Measurements from ENCODE around the gene GRPR. TPM values are rescaled to one million over a fixed set of nuclear protein-coding genes. Genes with fewer than 3 reads are reported as not detected.
A peak's percentile ranks its signal among the peaks of the same experiment; 100 is the strongest.
"Not testable (repeated sequence)": the region's sequence is repeated elsewhere in the genome, so short reads cannot be mapped to it uniquely, and the experiment has no call there.

Gene GRPR
- total RNA-seq, 2 donors from 2014 or later: 0.14 to 0.15 TPM

DNA sequence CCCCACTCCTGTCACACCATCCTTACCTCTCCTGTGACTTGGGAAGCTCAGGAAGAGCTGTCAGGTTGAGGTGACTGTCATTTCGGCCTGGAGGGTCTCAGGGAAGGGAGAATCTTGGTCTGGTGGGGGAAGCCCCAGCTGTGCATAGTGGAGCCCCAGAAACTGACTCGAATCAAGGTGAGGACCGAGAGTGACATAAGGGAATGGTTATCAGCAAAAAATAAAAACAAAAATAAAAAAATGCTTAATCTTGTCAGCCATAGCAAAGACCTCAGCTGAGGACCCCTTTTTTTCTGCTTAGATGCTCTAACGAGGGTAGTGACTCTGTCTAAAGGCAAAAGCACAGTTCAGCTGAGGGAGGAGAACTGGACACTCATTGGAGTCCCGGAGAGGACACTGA is 43.8 kb downstream of the GRPR start, which contains the start of gene MAGEB17:
MAGEB17 (plus strand) TSS at position 301 of the 400 bp plus-strand sequence. CDS start 2,902 bp downstream, outside the sequence.
- DNase-seq (no peak), ATAC-seq (no peak)
- intact Hi-C loops (cut with DNase I, micrococcal nuclease): no loop called here

DNA sequence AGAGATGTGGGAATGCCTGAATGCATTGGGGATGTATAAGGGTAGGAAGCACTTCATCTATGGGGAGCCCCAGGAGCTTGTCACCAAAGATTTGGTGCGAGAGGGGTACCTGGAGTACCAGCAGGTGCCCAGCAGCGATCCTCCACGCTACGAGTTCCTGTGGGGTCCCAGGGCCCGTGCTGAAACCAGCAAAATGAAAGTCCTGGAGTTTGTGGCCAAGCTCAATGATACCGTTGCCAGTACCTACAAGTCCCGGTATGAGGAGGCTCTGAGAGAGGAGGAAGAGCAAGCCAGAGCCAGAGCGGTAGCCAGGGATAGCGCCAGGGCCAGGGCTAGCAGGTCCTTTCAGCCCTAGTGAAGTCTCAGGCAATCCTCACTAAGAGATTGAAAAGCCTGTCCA is 47.7 kb downstream of the GRPR start:
- intact Hi-C loops (cut with DNase I, micrococcal nuclease): no loop called here
- ATAC-seq (no peak), DNase-seq (no peak)

DNA sequence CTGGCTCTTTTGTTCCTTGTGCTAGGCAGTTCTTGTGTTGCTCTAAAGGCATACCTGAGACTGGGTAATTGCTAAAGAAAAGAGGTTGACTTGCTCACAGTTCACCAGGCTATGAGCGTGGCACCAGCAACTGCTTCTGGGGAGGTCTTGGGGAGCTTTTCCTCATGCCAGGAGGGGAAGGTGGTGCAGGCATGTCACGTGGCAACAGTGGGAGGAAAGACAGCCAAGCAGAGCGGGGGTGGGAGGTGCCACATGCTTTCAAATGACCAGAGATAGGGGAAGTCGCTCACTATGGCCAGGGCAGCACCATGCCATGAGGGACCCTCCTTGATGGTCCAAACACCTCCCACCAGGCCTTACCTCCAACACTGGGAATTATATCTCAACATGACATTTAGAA is 48.6 kb downstream of the GRPR start:
- intact Hi-C loops (cut with DNase I, micrococcal nuclease): no loop called here
- no peak for ATAC-seq
- DNase-seq: no peak

DNA sequence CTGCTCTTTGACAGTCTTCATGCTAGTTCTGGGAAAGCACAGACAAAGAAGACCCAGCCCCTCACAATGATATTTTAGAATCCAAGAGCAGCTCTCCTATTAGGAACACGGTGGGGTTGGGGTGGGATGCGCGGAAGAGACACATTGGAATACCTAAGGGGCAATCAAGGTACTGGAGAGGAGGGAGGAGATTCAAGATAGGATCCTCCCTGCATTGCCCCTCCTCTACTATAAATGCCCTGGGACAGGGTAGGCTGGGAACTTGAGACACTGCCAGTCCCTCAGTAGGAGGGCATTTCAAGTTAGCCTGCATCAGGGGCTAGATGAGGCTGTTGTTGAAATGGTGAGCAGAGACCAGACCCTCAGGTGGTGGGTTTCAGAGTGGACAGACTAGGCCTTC is 49.0 kb downstream of the GRPR start:
- intact Hi-C loops (cut with DNase I, micrococcal nuclease): no loop called here
- DNase-seq (no peak), ATAC-seq (no peak)

DNA sequence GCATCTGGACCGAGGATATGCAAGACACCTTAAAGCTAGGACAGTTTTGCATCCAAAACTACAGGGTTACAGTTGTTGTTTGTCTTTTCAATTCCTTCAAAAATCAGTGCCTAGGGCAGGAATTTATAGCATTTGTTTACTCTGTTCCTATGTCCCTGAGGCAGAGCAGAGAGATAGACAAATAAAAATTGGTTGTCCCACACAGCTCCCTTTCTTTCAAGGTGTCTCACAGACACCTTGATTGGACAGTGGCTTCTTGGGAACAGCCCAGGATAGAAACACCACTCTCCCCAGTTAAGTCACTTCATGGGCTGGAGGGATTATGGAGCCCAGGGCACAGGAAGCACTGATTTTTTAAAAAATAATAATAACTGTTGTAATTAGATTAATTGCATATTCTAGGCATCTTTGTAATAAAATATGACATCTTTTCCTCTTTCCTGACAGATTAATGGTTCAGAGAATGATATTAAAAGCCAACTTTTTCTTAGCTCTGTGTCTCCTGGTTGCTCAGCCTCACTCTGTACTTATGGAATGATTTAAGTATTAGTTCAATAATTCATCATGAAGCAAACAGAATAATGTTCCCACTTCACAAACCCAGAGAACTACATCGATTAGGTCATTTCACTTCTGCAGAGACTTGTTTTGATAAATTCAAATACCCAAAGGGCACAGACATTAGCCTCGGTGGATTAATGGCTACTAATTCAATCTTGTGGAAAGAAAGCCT is 52.1 kb downstream of the GRPR start:
- ATAC-seq (no peak), DNase-seq (no peak)
- intact Hi-C loops (cut with DNase I, micrococcal nuclease): no loop called here

DNA sequence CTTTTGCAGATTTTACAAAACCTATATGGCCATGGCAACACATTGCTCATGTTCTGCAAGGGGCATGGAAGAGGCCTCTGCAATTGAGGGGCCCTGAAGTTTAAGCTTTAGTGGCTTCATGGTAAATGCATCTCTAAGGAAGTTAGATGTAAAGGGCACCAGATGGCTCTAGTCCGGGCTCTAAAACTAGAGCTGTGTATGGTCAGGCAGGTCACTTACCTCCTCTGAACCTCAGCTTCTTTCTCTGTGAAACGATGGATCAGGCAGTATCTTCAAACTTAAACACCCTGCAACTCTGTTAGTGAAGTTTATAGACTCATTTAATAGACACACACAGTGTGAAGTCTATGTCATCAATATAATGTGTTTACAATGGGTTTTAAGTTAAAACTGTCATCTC is 53.9 kb downstream of the GRPR start:
- no peak for ATAC-seq
- intact Hi-C loops (cut with DNase I, micrococcal nuclease): no loop called here

DNA sequence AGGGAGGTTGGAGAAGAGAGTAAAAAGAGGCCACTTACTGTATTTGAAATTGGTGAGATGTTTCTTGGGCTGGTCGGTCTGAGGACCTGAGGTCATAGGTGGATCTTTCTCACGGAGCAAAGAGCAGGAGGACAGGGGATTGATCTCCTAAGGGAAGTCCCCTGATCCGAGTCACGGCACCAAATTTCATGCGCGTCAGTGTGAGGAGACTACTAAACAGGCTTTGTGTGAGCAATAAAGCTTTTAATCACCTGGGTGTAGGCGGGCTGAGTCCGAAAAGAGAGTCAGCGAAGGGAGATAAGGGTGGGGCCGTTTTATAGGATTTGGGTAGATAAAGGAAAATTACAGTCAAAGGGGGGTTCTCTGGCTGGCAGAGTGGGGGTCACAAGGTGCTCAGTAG is 60.5 kb downstream of the GRPR start:
- DNase-seq; intact Hi-C loops (cut with DNase I, micrococcal nuclease): not testable (repeated sequence)
- ATAC-seq: peak; percentile 36

More for the DNA sequence above, 53.9 kb downstream of the GRPR start:
- no peak for DNase-seq

DNA sequence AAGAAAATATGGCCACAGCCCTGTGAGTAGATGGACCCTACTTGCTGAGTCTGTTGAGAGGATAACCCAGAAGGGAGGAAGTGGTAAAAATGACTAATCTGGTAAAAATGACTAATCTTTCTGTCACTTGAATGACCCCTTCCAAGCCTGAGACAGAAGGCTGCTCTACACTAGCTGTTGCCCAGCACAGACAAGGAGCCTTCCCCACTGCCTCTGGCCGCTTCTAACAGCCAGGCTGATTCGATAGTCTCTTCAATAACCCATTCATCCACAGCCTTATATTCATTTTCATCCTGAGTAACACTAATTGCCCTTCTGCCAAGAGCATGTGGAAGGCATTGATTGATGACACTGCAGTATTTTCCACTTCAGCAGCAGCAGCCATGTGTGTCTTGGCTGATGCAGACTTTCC is 62.4 kb downstream of the GRPR start:
- DNase-seq (no peak), ATAC-seq (no peak)
- intact Hi-C loops (cut with DNase I, micrococcal nuclease): no loop called here

DNA sequence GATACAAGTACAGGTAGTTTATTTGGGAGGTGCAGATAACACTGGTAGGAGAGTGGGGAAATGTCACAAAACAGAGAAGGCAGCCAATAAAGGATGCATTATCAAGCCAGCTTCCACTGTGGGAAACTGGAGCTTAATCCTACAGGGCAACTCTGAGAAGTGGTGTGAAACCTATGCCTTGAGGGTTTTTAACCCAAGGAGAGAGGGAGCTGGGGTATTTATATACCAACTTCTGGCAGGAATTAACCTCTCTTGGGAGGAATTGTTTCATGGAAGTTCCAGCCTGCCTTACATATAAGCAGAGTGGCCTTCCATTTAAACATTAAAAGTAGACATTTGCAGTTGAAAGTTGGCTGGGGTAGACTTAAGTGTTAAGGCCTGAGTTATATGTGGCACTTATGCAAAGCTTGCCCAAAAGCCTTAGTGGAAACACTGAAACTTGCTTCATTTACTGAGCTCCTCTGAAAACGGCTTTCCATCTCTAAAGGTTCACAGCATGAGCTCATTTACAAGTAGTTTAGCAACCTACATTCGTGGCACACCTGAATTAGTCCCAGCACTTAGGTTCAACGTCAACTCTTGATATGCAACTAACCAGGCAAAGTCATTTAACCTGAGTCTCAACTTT is 63.1 kb downstream of the GRPR start:
- intact Hi-C loops (cut with DNase I, micrococcal nuclease): no loop called here
- ATAC-seq: no peak
- no peak for DNase-seq

DNA sequence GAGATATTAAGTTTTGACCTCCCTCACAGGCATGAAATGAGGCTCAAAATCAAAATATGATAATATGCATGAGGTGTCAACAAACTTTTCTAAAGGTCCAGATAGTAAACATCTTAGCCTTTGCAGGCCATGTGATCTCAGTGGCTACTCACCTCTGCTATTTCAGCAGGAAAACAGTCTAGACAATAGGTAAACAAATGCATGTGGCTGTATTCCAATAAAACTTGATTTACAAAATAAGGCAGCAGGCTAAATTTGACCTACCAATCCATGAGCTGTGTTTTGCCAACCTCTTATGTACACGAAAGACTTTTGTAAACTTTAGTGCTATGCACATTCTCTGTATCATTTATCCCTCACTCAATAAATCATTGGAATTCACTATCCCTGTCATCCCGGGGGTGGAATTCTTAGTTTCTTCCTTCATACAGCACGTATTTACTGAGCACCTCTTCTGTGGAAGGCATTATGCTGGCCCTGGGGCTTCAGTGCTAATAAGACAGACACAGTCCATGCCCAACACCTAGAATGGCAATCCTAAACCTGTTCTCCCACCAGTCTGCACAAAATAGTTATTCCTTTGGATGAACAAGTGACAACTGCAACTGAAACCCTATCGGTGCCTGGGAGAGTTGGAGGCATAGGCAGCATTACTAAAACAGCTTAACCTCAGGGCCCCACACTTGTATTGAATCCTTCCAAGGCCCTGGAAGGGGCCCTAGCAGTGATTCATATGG is 63.8 kb downstream of the GRPR start:
- intact Hi-C loops (cut with DNase I, micrococcal nuclease): no loop called here
- DNase-seq (no peak), ATAC-seq (no peak)

DNA sequence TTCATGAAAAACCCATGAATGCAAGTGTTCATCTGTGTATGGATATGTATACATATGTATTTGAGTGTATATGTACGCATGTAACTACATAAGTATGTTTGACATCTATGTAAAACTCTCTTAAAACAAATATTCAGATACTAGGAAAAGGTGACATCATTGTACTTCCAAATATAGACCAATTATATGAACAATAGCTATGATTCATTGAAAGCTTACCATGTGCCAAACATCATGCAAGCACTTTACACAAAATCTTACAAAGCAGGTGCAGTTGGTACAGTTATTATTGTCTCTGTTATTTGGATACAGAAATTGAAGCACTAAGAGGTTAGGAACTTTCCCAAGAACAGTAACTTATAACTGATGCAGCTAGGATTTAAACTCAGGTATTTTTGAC is 65.3 kb downstream of the GRPR start:
- DNase-seq: no peak
- ATAC-seq: no peak
- intact Hi-C loops (cut with DNase I, micrococcal nuclease): no loop called here

DNA sequence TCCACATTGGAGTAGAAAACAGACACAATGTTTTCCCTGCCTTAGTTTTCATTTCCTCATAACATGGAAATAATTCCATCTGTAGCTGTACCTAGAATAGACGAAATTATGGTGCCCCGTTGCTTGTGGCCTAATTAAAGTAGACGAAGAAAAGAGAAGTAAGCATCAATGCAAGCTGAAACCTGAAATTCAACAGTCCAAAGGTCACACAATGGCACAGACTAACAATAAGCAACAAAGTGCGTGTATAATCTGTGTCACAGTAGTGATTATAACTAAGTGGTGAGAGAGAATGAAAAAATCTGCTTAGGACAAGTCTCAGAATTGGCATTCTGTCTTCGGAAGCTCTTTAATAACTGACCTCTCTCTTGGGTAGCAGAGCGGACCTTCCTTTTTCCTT is 68.2 kb downstream of the GRPR start:
- peak; percentile 73 for ATAC-seq

DNA sequence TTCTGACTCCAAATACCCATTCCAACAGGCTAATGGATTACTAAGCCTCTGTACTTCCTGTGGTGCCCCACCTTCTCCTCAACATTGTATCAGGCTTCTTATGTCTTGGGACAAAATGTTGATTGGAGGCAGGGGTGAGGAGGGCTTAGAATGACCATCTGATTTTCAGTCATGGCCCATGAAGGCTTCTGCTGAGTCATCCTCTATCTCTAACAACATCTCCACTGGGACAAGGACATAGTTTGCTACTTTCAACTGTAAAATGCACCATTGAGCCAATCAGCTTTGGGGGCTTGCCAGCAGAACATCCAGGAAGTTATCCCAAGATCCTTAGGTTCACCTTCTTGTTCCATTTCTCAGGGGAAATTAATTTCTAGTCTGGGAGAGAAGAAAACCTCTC is 73.5 kb downstream of the GRPR start:
- ATAC-seq (no peak), DNase-seq (no peak)
- intact Hi-C loops (cut with DNase I, micrococcal nuclease): no loop called here

More for the DNA sequence above, 68.2 kb downstream of the GRPR start:
- intact Hi-C loops (cut with DNase I, micrococcal nuclease): no loop called here
- no peak for DNase-seq

DNA sequence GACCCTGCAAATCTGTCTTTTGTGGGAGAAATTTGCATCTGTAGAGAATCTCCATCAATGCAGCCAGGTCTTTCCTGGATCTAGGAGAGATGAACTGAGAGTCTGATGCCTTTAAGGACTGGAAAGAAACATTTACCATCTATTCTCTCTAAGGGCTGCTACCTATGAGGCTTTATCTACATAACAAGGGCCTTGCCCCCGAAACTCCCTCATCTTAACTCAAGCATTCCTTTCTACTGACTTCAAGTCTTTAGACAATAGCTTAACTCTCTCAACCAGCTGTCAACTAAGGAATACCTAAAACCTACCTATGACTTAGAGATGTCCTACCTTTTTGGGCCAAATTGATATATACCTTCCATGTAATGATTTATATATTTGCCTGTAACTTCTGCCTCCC is 76.0 kb downstream of the GRPR start:
- DNase-seq (no peak), ATAC-seq (no peak)
- intact Hi-C loops (cut with DNase I, micrococcal nuclease): no loop called here

DNA sequence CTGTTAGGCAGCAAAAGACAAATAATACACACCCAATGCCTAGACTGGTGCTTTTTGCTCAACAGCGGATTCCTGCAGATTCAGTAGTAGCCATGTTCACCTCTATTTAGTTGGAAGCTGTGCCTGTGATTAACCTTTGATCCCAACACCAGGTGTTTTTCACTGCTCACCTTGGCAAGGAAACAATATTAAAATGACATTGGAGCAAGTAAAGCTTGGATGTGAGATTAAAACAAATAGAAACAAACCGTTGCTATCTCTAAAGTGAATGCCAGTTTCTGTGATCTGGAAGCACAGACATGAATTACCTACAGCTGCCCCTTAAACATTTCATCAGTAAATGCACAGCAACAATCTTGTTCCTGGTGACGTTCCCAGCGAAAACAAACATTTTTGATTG is 79.6 kb downstream of the GRPR start:
- DNase-seq: no peak
- intact Hi-C loops (cut with DNase I, micrococcal nuclease): no loop called here
- peak; percentile 78 for ATAC-seq

Other genes starting within 250 kb of the GRPR start
- not detected for gene MAGEB17, start 43.9 kb downstream of the GRPR start, total RNA-seq

Measured in left colon (tissue), 2 donors.